Subcutaneous adipose tissue (tissue), 4 donors: ENCODE data around the gene CCDC33. TPM values are rescaled to one million over a fixed set of nuclear protein-coding genes. Genes with fewer than 3 reads are reported as not detected.

ENCODE experiments used
- CTCF ChIP-seq: fragments of 450-650 bp; IDR thresholded peaks from one replicate; pipeline ENCODE4 v1.5.1; 2016; ENCODE audit warnings: low read depth, mild to moderate bottlenecking, control low read depth, antibody characterized with exemption, moderate library complexity
- total RNA-seq, 4 donors: library from RNA; depleted of rRNA; stranded (reverse); fragments of >200 nt; gene quantifications; one replicate each; pipeline ENCODE4 v1.1.0, GENCODE V29; 2016

The CCDC33 gene
- total RNA-seq, 4 donors from 2014 or later, result not detected

GRCh38 chr15:74349241-74349778 is 113.2 kb downstream of the CCDC33 start:
- TF ChIP-seq CTCF, result no peak

- TF ChIP-seq CTCF, result no peak
These were observed 114.5 kb downstream of the CCDC33 start for GRCh38 chr15:74350295-74351275.

GRCh38 chr15:74351670-74352069 is 115.5 kb downstream of the CCDC33 start:
- no peak for TF ChIP-seq CTCF

- TF ChIP-seq CTCF, result no peak
These were observed 116.3 kb downstream of the CCDC33 start for GRCh38 chr15:74352393-74352910.

GRCh38 chr15:74362482-74362881 is 126.4 kb downstream of the CCDC33 start:
- no peak for TF ChIP-seq CTCF

- TF ChIP-seq CTCF, result no peak
These were observed 128.9 kb downstream of the CCDC33 start for GRCh38 chr15:74364936-74365597.
